OCI-LY1 (cell line): ENCODE results near the gene ATG7.

Source experiments
- H2AFZ ChIP-seq: fragments of 200-600 bp; sonication (generic), shearing (Covaris generic); 2 replicates; pipeline ENCODE4 v1.6.0; 2014; ENCODE audit warnings: antibody characterized with exemption, mild to moderate bottlenecking, low read length
- H3F3A ChIP-seq: fragments of 200-600 bp; sonication (generic), shearing (Covaris generic); 2 replicates; pipeline ENCODE4 v1.6.0; 2014; ENCODE audit warnings: mild to moderate bottlenecking, antibody characterized with exemption, low read length, moderate library complexity; ENCODE audit not compliant: insufficient read depth
- H3K27ac ChIP-seq: fragments of 200-600 bp; sonication (generic); 2 replicates; pipeline ENCODE4 v1.5.1; 2014; ENCODE audit warnings: low read length, mixed run types, mild to moderate bottlenecking, low read depth; ENCODE audit not compliant: poor library complexity, severe bottlenecking
- H3K27me3 ChIP-seq: fragments of 200-600 bp; sonication (generic); 2 replicates; pipeline ENCODE4 v1.6.0; 2014; ENCODE audit warnings: antibody characterized with exemption, mild to moderate bottlenecking, low read length, moderate library complexity; ENCODE audit not compliant: insufficient read depth
- H3K36me3 ChIP-seq: fragments of 200-600 bp; sonication (generic); 2 replicates; pipeline ENCODE4 v1.6.1; 2014; ENCODE audit warnings: mild to moderate bottlenecking, antibody characterized with exemption, low read length, moderate library complexity, mixed read lengths; ENCODE audit not compliant: insufficient read depth
- H3K4me1 ChIP-seq: fragments of 200-600 bp; sonication (generic); 2 replicates; pipeline ENCODE4 v1.5.1; 2014; ENCODE audit warnings: mild to moderate bottlenecking, low read length, moderate library complexity; ENCODE audit not compliant: insufficient read depth, severe bottlenecking
- H3K4me2 ChIP-seq: fragments of 200-600 bp; sonication (generic), shearing (Covaris generic); 2 replicates; pipeline ENCODE4 v1.6.1; 2014; ENCODE audit warnings: low read length
- H3K4me3 ChIP-seq: fragments of 200-600 bp; sonication (generic); 2 replicates; pipeline ENCODE4 v1.5.1; 2014; ENCODE audit warnings: low read length, low read depth, mild to moderate bottlenecking, mixed read lengths; ENCODE audit not compliant: poor library complexity, severe bottlenecking
- H3K79me2 ChIP-seq: fragments of 200-600 bp; shearing (Covaris generic); 2 replicates; pipeline ENCODE4 v1.6.1; 2016; ENCODE audit warnings: mixed run types, low read length, mixed read lengths; ENCODE audit not compliant: insufficient read depth
- H3K9ac ChIP-seq: fragments of 200-600 bp; sonication (generic), shearing (Covaris generic); 2 replicates; pipeline ENCODE4 v1.6.1; 2014; ENCODE audit warnings: mild to moderate bottlenecking, low read length, mixed read lengths
- H3K9me2 ChIP-seq: fragments of 200-600 bp; sonication (generic), shearing (Covaris generic); 2 replicates; pipeline ENCODE4 v1.6.1; 2014; ENCODE audit warnings: low read depth, mild to moderate bottlenecking, low read length, mixed read lengths
- H3K9me3 ChIP-seq: fragments of 200-600 bp; shearing (Covaris generic); 2 replicates; pipeline ENCODE4 v1.6.1; 2014; ENCODE audit warnings: low read length, mixed read lengths
- H4K20me1 ChIP-seq: fragments of 200-600 bp; sonication (generic), shearing (Covaris generic); 2 replicates; pipeline ENCODE4 v1.6.0; 2016; ENCODE audit warnings: mild to moderate bottlenecking, low read length; ENCODE audit not compliant: insufficient read depth
- CTCF ChIP-seq: fragments of 200-600 bp; sonication (generic), shearing (Covaris generic); IDR thresholded peaks from 2 replicates; pipeline ENCODE4 v1.5.1; 2017; ENCODE audit warnings: mild to moderate bottlenecking, antibody characterized with exemption, low read length, moderate library complexity, mixed read lengths
- EZH2 ChIP-seq: fragments of 200-600 bp; sonication (generic), shearing (Covaris generic); IDR thresholded peaks from 2 replicates; pipeline ENCODE4 v1.8.0; 2017; ENCODE audit warnings: borderline replicate concordance, mixed run types, mild to moderate bottlenecking, antibody characterized with exemption, low read length, moderate library complexity, mixed read lengths

Gene ATG7

DNA sequence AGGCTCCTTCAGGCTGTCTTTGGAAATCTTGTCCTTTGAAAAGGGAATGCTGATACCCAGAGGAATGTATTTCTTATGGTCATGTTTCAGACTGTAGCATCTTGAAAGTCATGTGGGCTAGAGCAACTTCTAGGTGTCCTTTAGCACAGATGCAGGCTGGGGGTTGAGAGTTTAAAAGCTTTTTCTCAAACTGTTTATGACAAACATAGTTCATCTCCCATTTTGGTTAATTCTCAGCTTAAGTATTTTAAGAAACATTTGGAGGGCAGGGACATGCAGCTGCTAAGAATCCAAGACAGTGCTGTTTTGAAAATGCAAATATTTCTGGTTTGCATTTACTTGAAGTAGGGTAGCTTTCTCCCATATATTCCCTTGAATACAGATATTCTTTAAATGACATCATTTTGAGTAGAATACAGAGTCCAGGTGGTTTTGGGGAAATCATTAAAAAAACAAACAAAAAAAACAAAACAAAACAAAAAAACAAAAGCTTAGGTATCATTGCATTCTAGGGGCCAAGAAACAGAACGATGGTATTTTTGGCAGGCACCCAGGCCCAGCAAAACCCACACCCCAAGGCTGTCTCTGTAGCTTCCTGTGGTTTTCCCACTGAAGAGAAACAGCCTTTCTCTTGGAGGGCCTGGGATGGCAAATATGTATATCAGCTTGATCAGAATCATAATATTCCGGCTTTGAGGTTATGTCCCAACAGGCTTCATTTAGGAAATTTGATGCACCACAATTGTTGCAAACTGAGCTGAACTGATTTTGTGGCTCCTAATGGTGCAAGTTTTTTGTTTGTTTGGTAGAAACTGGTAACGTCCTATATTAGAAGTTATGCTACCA lies 120.0 kb downstream of the ATG7 start:
- no peak overlapping the region for H3K27ac ChIP-seq
- H3K9ac ChIP-seq = no peak overlapping the region
- no peak overlapping the region for H3K4me3 ChIP-seq
- no peak overlapping the region for H2AFZ ChIP-seq
- H3F3A ChIP-seq = no peaks in the 10 kb centered on the region
- peaks cover 11% of the 10 kb centered on the region for H3K4me1 ChIP-seq
- H3K9me3 ChIP-seq = no peaks in the 10 kb centered on the region
- no peaks in the 10 kb centered on the region for H3K79me2 ChIP-seq
- H3K36me3 ChIP-seq = no peaks in the 10 kb centered on the region; the same call in 1 of the 2 replicates
- H4K20me1 ChIP-seq = no peaks in the 10 kb centered on the region
- no peak overlapping the region for H3K4me2 ChIP-seq
- H3K27me3 ChIP-seq = no peaks in the 10 kb centered on the region
- TF ChIP-seq EZH2 = no peak
- TF ChIP-seq CTCF = no peak
- H3K9me2 ChIP-seq = no peaks in the 10 kb centered on the region

GRCh38 chr3:11392860-11393114 lies 120.6 kb downstream of the ATG7 start:
- Histone ChIP-seq H3K4me2 (no peak overlapping the region), H3K9ac (no peak overlapping the region), H4K20me1 (no peaks in the 10 kb centered on the region)

DNA sequence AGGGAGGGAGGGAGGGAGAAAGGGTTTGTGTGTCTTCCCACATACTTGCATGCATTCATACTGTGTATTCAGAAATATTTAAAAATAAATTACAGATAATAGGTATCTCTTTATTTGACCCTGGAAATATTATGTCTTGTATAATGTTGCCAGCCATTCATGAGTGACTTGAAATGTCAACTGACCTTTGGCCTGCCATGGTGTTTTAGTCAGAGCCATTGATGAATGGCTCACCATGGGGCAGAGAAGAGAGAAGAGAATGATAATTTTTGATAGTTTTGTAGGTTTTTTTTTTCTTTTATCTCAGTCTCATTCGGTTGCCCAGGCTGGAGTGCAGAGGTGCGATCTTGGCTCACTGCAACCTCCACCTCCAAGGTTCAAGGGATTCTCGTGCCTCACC lies 121.2 kb downstream of the ATG7 start:
- no peaks in the 10 kb centered on the region; the same call in 1 of the 2 replicates for H3K36me3 ChIP-seq
- no peaks in the 10 kb centered on the region for H3K9me2 ChIP-seq
- H3K4me1 ChIP-seq = peaks cover 11% of the 10 kb centered on the region
- TF ChIP-seq CTCF (no peak), EZH2 (no peak)
- no peaks in the 10 kb centered on the region for H4K20me1 ChIP-seq
- H3K27me3 ChIP-seq = no peaks in the 10 kb centered on the region
- no peak overlapping the region for H3K9ac ChIP-seq
- H3K9me3 ChIP-seq = no peaks in the 10 kb centered on the region
- H2AFZ ChIP-seq = no peak overlapping the region
- H3K79me2 ChIP-seq = no peaks in the 10 kb centered on the region
- H3K4me2 ChIP-seq = no peak overlapping the region
- no peak overlapping the region for H3K27ac ChIP-seq
- H3F3A ChIP-seq = no peaks in the 10 kb centered on the region
- H3K4me3 ChIP-seq = no peak overlapping the region

More at GRCh38 chr3:11392860-11393114, 120.6 kb downstream of the ATG7 start:
- H3K27me3 ChIP-seq = no peaks in the 10 kb centered on the region
- H3K4me3 ChIP-seq = no peak overlapping the region
- no peaks in the 10 kb centered on the region for H3K9me2 ChIP-seq
- no peaks in the 10 kb centered on the region; the same call in 1 of the 2 replicates for H3K36me3 ChIP-seq
- TF ChIP-seq CTCF = no peak
- TF ChIP-seq EZH2 = no peak
- H3K79me2 ChIP-seq = no peaks in the 10 kb centered on the region
- H3K9me3 ChIP-seq = no peaks in the 10 kb centered on the region
- no peak overlapping the region for H3K27ac ChIP-seq
- H3F3A ChIP-seq = no peaks in the 10 kb centered on the region
- no peak overlapping the region for H2AFZ ChIP-seq
- H3K4me1 ChIP-seq = peaks cover 11% of the 10 kb centered on the region
